SKM-1 (cell line): ENCODE data around the gene ZBTB20.

Source experiments
- DNase-seq: peaks from one replicate; lab custom pipeline; 2025; ENCODE audit not compliant: unreplicated experiment; lab: John Stamatoyannopoulos, UW

ZBTB20 gene

GRCh38 chr3:114645392-114645791 is 501.7 kb downstream of the ZBTB20 start:
- no peak for DNase-seq

GRCh38 chr3:114644367-114644766 is 502.7 kb downstream of the ZBTB20 start:
- DNase-seq: no peak

DNA sequence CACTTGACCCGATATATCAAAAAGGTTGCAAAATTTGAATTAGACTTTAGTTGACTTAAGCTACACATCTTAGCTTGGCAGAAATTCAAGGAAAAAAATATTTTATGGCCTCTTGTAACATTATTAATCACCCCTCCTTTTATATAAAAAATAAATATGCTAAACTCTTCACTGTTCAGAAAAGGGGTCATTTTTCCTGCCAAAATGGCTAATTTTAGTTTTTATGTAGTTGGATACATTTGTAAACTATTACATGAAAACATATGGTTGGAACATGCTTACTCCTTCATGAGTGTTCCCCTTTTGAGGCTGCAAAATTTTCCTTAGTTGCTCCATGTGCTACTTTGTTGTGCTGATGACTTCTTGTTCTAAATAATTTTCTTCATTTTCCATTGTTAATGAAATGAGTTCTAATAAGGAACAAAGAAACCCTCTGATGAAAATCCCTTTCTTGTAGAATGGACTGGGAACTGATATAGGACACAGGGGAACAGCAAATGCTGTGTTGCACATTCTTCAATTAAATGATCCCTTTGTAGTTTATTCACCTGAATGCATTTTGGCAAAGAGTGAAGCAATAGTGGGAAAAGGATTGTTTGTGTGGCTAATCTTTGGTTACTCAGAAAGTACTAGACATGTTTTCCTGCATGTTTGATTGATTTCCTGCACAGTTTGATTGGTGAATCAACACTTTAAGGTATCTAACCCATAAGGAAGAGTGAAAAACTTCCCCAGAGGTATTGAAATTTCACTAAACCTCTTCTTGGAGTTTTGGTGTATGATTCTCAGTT is 503.9 kb downstream of the ZBTB20 start:
- DNase-seq: no peak

DNA sequence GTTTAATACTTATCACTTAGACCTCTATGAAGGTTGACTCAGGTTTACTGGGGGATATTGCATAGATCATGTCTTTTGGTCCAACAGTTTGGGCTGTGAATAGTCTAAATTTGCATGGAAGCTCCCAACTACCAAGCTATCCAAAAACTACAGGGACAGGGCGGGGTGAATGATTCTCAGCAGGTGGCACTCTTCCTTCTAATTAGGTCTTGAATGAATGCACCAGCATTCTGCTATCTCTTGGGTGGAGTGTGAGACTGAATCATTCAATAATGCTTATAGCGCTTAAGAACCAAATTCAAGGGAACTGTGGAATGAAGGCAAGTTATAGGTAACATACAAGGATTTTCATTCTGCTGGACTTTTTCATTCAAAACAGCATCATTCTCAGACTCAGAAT is 507.0 kb downstream of the ZBTB20 start:
- no peak for DNase-seq

DNA sequence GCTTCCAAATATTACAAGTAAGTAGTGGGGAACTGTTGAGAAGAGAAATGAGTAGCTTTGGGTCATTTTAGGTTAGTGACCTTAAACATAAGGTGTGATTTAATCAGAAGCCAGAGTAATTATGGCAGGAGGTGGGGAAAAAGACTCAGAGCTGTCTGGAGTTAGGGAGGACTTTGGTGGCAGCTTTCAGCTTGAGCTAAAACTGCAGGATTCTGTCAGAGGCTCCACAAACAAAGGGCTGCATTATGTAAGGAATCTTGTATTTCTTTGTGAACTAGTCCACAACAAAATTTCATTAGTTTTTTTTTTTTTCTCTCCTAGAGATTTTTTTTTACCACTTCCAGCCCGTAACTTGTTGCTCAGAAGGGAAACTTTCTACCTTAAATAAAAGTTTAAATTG is 507.9 kb downstream of the ZBTB20 start:
- DNase-seq: no peak

GRCh38 chr3:114635878-114636277 is 511.2 kb downstream of the ZBTB20 start:
- DNase-seq: no peak

DNA sequence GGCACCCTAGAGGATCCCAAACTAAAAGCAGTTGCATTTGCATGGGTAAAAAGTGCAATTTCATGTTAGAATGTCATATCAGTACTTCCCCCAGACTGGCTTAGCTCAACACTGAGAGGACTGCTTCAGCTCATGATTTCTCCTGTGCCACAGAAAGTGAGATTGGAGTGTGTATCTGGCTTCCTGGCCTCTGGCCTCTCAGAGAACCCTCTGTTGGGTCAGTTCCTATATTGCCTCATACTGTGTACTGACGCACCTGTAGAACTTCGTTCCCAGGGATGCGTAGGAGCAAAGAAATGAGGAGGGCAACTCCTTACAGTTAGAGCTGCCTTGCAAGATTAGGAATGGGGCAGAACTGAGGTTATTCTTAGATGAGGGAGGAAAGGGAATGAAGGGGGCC is 512.5 kb downstream of the ZBTB20 start:
- DNase-seq: no peak

- DNase-seq: no peak
These were observed 514.2 kb downstream of the ZBTB20 start for GRCh38 chr3:114632757-114633424.

DNA sequence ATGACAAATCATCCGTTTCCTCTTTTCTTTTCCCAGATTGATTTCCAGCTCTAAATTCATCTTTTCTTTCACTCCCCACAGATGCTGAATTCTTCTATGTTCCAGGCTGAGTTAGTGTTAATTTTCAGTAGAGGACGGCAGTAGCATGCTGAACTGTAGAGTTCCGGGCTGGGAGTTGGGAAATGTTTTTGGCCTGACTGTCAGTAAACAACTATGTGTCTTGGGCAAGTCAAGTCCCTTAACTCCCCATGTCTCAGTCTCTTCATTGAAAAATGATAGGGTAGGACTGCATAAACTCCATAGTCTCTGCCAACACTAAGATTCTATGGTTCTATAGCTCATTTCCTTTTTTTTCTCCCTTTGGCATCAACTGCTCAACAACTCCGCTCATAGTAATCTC is 519.3 kb downstream of the ZBTB20 start:
- DNase-seq: no peak

DNA sequence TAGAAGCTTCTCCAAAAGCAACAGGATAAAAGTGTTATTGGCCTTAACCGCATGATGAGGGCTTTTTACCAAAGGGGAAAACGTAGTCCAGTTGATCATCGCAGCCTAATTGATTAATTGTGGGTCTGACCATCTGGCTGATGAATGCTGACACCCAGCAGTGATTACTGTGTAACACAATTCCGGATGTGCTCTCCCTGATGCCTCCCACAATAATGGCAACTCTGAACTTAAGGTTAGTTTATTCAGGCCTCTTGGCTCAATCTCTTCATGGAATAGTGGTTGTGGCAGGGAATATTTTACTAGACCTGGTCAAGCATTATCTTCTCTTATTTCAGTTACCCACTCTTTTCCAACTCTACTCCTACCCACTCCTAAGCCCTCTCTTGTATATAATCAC is 520.3 kb downstream of the ZBTB20 start:
- no peak for DNase-seq

- DNase-seq: no peak
These were observed 522.4 kb downstream of the ZBTB20 start for GRCh38 chr3:114624571-114625181.

DNA sequence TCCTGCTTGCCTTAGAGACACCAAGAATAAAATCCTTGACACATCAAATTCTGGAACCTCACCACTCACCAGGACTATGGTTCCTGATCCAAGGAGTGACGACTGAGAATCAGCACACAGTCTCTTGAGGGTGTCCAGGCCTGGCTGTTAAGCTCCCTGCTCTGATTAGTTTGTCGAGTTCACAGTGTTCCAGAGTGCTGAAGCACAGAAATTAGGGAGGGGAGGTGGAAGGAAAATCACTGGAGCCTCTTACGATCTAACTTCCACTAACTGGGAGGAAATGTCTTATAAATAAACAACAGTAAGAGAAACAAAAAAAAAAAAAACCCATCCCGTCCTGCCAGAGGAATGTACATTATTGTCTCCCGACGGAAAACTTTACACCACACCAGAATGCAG is 523.0 kb downstream of the ZBTB20 start:
- no peak for DNase-seq

- DNase-seq: no peak
These were observed 523.6 kb downstream of the ZBTB20 start for GRCh38 chr3:114623420-114624046.

DNA sequence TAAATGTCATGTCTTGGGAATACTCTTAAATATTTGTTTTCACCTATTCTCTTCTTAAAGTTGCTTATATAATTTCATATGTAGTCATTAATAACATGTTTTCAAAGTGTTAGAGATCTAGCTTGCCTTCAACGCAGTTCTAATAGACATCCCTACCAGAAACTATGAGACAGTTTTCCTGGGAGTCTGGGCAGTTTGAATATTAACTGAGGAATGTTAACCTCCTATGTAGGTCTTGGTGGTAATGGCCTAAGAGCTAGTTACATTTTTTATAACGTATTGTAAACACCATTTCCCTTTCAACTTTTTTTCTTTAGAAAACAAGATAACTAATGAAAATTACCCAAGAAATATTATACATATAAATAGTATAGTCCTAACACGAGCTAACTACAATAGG is 525.1 kb downstream of the ZBTB20 start:
- no peak for DNase-seq

- no peak for DNase-seq
These were observed 527.3 kb downstream of the ZBTB20 start for GRCh38 chr3:114619771-114620170.

GRCh38 chr3:114615523-114616085 is 531.5 kb downstream of the ZBTB20 start:
- DNase-seq: no peak

DNA sequence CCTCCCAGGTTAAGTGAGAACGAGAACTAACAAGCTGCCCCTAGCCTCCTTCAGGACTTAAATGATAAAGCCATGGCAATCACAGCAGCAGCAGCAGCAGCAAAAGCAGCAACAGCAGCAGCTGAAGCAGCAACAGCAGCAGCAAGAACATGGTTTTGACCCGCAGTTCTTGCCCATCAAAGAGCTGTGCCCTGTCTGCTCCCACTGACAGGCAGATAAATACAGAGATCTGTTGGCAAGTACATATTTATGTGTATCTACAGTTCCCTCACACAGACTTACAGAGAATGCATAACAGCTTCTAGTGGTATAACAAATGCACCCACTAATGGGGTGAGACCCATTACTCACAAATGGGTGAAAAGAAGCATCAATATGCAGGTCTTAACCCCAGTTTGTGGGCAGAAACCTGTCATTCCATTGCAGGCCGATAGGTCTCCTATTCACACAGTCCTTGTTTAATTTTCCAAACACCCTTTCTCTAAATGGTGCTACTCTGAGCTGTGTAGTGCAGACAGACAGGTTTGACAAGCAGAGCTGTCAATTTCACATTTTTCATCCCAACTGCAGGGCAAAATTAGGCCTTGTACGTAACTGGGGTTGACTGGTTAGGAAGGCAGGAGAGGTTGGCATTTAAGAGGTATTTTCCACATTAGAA is 537.0 kb downstream of the ZBTB20 start:
- no peak for DNase-seq

GRCh38 chr3:114608293-114608692 is 538.8 kb downstream of the ZBTB20 start:
- DNase-seq: no peak

DNA sequence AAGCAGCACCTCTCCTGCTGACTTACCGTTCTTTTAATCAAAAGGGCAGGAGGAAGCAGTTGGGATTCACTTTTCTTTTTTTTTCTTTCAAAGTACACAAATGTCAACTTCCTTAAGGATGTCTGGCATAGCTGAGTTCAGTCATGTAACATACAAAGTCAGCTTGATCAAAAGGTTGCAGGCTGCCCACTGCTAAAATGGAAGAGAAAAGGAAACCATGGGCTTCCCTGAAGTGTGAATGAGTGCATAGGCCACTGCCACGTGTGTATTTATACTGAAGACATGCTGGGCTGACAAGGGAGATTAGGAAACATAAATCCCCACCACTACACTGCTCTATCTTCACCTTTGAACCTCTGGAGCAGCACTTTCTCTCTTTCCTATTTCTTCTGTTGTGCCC is 540.8 kb downstream of the ZBTB20 start:
- no peak for DNase-seq

- no peak for DNase-seq
These were observed 546.5 kb downstream of the ZBTB20 start for GRCh38 chr3:114600571-114600970.

- no peak for DNase-seq
These were observed 549.2 kb downstream of the ZBTB20 start for GRCh38 chr3:114597871-114598270.
